IPS-11a (cell line): ENCODE results near the gene LILRB1.
"Not testable (repeated sequence)": the region's sequence is repeated elsewhere in the genome, so short reads cannot be mapped to it uniquely, and the experiment has no call there.

ENCODE experiments used
- H3K4me3 ChIP-seq: one replicate; pipeline ENCODE4 v1.5.1; 2013; ENCODE audit warnings: low read depth, low read length, control low read depth

LILRB1 gene

GRCh38 chr19:54661846-54662481 is 31.7 kb downstream of the LILRB1 start:
- no peak overlapping the region for H3K4me3 ChIP-seq

DNA sequence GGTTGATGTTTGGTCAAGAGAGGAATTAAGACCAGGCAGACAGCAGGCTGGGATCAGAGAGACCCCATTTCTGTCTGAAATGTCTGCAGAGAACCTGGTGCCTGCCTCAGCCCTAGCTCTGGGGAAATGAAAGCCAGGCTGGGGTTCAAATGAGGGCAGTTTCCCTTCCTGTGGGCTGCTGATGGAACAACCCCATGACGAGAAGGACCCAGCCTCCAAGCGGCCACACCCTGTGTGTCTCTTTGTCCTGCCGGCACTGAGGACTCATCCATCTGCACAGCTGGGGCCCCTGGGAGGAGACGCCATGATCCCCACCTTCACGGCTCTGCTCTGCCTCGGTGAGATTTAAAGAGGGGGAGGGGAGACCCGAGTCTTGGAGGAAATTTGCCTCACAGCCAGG is 32.4 kb downstream of the LILRB1 start, which contains the start of gene LILRB4:
TSS of gene LILRB4 (plus strand) at position 256 of the 400 bp plus-strand sequence. CDS start at position 305, 49 bp downstream.
- no peak within 1 kb of the TSS for H3K4me3 ChIP-seq

DNA sequence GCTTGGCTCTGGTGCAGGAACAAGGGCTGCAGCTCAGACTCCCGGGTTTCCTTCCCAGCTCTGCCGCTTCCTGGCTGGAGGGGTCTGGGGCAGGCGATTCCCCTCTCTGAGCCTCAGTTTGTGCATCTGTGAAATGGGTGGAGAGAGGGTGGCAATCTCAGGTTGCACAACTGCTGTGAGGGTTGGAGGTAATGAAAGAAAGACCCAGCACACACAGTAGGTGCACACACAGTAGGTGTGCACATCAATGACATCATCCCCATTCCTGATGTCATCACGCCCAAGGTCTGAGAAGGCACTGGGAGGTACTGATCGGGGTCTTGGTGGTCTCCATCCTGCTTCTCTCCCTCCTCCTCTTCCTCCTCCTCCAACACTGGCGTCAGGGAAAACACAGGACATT is 35.2 kb downstream of the LILRB1 start:
- H3K4me3 ChIP-seq: no peak overlapping the region

GRCh38 chr19:54667217-54667616 is 36.9 kb downstream of the LILRB1 start:
- no peak overlapping the region for H3K4me3 ChIP-seq

- H3K4me3 ChIP-seq: no peak overlapping the region
These were observed 38.1 kb downstream of the LILRB1 start for GRCh38 chr19:54668353-54668752.

GRCh38 chr19:54670576-54671357 is 40.5 kb downstream of the LILRB1 start:
- no peak overlapping the region for H3K4me3 ChIP-seq

DNA sequence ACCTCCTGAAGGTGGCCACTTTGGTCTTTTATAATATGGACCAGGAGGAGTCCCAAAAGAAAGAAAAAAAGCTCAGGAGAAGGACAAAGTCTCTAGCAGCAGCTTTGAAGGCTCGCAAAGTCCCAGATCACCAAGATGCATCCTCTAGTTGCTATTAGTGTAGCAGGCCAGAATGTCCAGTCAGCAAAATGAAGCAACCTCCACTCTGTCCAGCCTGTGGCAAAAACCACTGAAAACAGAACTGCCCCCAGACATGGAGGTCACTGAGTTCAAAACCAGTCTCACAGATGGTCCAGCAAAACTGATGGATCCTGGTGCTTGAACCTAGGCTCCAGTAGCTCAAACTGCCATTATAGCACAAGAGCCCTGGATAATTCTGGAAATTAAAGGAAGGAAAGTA is 42.9 kb downstream of the LILRB1 start:
- H3K4me3 ChIP-seq: no peak overlapping the region

DNA sequence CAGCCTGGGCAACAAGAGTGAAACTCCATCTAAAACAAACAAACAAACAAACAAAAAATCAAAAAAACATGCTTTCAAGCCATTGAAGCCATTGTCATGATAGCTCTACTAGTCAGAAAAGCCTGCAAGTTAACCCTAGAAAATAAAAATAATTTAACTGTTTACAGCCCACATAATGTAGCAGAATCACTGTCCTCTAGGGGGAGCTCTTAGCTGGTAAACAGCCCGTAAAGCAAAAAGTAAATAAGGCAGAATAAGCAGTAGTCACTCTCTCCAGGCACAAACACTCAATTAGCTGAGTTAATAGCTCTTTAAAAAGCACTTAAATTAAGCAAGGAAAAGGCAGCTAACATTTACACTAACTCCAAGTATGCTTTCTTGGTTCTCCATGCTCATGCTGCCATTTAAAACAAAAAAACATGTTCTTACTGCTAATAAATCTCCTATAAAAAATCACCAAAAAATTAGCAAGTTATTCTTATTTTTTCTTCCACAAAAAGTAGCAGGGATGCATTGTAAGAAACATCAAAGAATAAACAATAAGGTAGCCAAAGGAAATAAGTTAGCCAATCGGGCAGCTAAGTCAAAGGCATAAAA is 43.8 kb downstream of the LILRB1 start:
- no peak overlapping the region for H3K4me3 ChIP-seq

DNA sequence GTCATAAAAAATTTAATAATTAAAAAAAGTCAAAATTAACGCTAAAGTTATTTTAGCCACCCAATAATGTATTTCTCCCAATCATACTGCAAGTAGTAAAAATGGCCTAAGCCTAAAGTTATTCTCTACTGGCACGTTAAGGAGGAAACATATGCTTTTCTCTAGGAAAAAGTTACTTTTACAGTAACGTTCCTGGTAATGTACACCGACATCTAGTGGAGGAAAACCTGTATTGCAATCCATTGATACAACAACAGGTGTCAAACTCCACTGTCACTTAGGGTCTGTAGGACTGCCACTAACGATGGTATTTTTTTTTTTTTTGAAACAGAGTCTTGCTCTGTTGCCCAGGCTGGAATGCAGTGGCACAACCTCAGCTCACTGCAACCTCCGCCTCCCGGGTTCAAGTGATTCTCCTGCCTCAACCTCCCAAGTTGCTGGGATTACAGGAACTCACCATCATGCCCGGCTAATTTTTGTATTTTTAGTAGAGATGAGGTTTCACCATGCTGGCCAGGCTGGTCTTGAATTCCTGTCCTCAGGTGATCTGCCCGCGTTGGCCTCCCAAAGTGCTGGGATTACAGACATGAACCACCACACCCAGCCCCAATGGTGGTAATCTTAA is 46.0 kb downstream of the LILRB1 start:
- not testable (repeated sequence) for H3K4me3 ChIP-seq

- no peak overlapping the region for H3K4me3 ChIP-seq
These were observed 46.9 kb downstream of the LILRB1 start for GRCh38 chr19:54677217-54677616.

- H3K4me3 ChIP-seq: not testable (repeated sequence)
These were observed 51.3 kb downstream of the LILRB1 start for GRCh38 chr19:54681596-54681995.

DNA sequence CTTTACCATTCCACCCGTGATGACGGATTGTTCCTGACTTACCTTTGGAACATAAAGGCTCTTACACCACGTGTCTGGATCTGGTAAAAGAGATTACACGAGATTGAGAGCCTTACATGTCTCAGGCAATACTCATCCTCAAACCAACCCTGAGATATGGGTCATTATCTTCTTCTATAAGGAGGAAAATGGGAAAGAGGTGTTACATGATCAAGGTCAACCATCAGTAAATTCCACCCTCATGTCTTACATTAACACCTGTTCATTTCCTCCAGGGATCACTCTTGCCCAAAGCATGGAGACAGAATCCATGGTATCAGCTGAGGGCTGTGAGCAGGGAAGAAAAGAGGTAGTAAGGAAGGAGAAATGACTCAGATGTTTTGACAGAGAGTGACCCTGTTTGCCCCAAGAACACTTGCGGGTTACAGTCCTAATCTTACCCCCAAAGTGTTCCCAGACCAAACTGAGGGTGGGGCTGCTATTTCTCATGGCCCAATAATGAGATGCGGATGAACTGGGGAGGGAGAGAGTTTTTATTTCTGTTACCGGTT is 52.1 kb downstream of the LILRB1 start:
- H3K4me3 ChIP-seq: no peak overlapping the region

DNA sequence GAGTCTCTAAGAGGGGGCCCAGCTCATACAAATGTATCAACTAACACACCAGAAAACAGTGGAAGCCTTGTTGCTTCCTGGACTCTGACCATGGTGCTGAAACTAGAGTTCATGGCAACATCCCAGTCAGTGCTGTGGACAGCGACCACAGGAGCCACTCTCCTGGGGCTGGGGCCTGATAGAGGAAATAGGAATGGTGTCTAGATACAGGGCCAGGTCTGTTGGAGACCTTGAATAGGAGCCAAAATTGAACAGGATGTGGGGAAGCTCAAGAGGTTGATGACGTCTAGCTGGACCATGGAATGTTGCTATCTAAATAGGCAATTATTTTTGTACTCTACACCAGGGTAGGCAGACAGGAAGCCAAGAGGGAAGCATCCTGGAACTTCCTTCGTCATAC is 54.2 kb downstream of the LILRB1 start:
- no peak overlapping the region for H3K4me3 ChIP-seq
